Measurements from ENCODE around the gene MBD1.

DNA sequence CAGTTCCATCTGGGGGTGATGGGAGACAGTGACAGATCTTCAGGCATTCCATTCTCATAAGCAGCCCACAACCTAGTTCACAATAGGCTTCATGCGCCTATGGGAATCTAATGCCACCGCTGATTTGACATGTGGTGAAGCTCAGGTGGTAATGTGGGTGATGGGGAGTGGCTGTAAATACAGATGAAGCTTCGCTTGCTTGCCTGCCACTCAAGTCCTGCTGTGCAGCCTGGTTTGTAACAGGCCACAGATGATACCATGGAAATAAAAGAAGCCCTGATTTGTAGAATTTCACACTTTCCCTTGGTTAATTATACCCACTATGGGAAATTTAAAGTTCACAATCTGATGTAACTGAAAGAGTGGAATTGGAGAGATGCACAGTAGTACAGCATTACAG, 46.7 kb upstream of the MBD1 start:
- TF ChIP-seq, protein P1, sequence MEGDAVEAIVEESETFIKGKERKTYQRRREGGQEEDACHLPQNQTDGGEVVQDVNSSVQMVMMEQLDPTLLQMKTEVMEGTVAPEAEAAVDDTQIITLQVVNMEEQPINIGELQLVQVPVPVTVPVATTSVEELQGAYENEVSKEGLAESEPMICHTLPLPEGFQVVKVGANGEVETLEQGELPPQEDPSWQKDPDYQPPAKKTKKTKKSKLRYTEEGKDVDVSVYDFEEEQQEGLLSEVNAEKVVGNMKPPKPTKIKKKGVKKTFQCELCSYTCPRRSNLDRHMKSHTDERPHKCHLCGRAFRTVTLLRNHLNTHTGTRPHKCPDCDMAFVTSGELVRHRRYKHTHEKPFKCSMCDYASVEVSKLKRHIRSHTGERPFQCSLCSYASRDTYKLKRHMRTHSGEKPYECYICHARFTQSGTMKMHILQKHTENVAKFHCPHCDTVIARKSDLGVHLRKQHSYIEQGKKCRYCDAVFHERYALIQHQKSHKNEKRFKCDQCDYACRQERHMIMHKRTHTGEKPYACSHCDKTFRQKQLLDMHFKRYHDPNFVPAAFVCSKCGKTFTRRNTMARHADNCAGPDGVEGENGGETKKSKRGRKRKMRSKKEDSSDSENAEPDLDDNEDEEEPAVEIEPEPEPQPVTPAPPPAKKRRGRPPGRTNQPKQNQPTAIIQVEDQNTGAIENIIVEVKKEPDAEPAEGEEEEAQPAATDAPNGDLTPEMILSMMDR (IDR thresholded peaks at IDR 0.05) = no peak
- no peak for TF ChIP-seq POLR2A (IDR thresholded peaks at IDR 0.05)
